T-helper 1 cell treated with Interleukin-12 subunit alpha and Interleukin-12 subunit beta and Interleukin-4 antibody, amounts not matched to agents 30 ng/mL and 1 ng/mL, for 36 hours (primary cell): Measurements from ENCODE around the gene GADD45GIP1. TPM values are rescaled to one million over a fixed set of nuclear protein-coding genes. Genes with fewer than 3 reads are reported as not detected.

Experiments
- intact Hi-C: fragments of 100-400 bp; cut with micrococcal nuclease; formaldehyde crosslinking; loops from one replicate; pipeline ENCODE4 v1.15.1; 2024
- total RNA-seq: library from RNA; stranded (reverse); gene quantifications from 2 replicates; pipeline ENCODE4 v1.2.3, GENCODE V29; 2022

Gene GADD45GIP1
- 16.6 and 17.9 TPM in 2 replicates for total RNA-seq

GRCh38 chr19:12956446-12957388, at the start of gene GADD45GIP1:
Gene GADD45GIP1 (minus strand): TSS chr19:12957223. CDS start chr19:12957212, 11 bp downstream.
- intact Hi-C loops, result loop anchor here (1.0 to 2.0 kb wide), 5 partner anchors 9 to 66 kb away; partner anchors contain the start of genes CALR, FARSA and GCDH

- intact Hi-C loops, result no loop called here
Observed at GRCh38 chr19:13005861-13006370, 48.9 kb upstream of the GADD45GIP1 start.

- intact Hi-C loops, result no loop called here
Observed at GRCh38 chr19:13005253-13005652, 48.2 kb upstream of the GADD45GIP1 start.

- intact Hi-C loops, result no loop called here
Observed at GRCh38 chr19:13004273-13004672, 47.2 kb upstream of the GADD45GIP1 start.

GRCh38 chr19:13003081-13003480, 46.1 kb upstream of the GADD45GIP1 start:
- intact Hi-C loops, result no loop called here

- intact Hi-C loops, result no loop called here
Observed at GRCh38 chr19:13002166-13002898, 45.3 kb upstream of the GADD45GIP1 start.

- intact Hi-C loops, result no loop called here
Observed at GRCh38 chr19:13001502-13002165, 44.6 kb upstream of the GADD45GIP1 start.

GRCh38 chr19:13001166-13001501, 44.1 kb upstream of the GADD45GIP1 start:
- intact Hi-C loops, result no loop called here

- intact Hi-C loops, result no loop called here
Observed at GRCh38 chr19:12997967-12998940, 41.2 kb upstream of the GADD45GIP1 start.

- intact Hi-C loops, result no loop called here
Observed at GRCh38 chr19:12997179-12997966, 40.4 kb upstream of the GADD45GIP1 start.

GRCh38 chr19:12996406-12997094, 39.5 kb upstream of the GADD45GIP1 start:
- intact Hi-C loops, result no loop called here

GRCh38 chr19:12995596-12996405, 38.8 kb upstream of the GADD45GIP1 start:
- intact Hi-C loops, result no loop called here

- intact Hi-C loops, result no loop called here
Observed at GRCh38 chr19:12994701-12995595, 37.9 kb upstream of the GADD45GIP1 start, which contains the start of gene NFIX. Gene NFIX (plus strand): TSS chr19:12995475. CDS start chr19:12995838, 363 bp downstream.

- intact Hi-C loops, result no loop called here
Observed at GRCh38 chr19:12993562-12993961, 36.5 kb upstream of the GADD45GIP1 start.

GRCh38 chr19:12992729-12993128, 35.7 kb upstream of the GADD45GIP1 start:
- intact Hi-C loops, result no loop called here

GRCh38 chr19:12991296-12991695, 34.3 kb upstream of the GADD45GIP1 start:
- intact Hi-C loops, result no loop called here

- intact Hi-C loops, result no loop called here
Observed at GRCh38 chr19:12990853-12991252, 33.8 kb upstream of the GADD45GIP1 start.
